HL-60 (cell line): ENCODE measurements around the gene EMP1.
"Not testable (repeated sequence)": the region's sequence is repeated elsewhere in the genome, so short reads cannot be mapped to it uniquely, and the experiment has no call there.

Source experiments
- DNase-seq, 2 experiments: peaks; one replicate each; pipeline ENCODE4 v3.0.0-alpha.2; 2010 to 2020; ENCODE audit warnings: low read depth in 1 of 2, low spot score in 1 of 2
- H3K27ac ChIP-seq: fragments of 250-450 bp; sonication (Bioruptor Pico); replicated peaks from 2 replicates; pipeline ENCODE4 v1.5.1; 2020; ENCODE audit warnings: mild to moderate bottlenecking, moderate library complexity
- H3K27me3 ChIP-seq: fragments of 250-450 bp; sonication (Bioruptor Pico); 2 replicates; pipeline ENCODE4 v1.5.1; 2021; ENCODE audit warnings: mild to moderate bottlenecking, moderate library complexity; ENCODE audit not compliant: insufficient read depth, poor library complexity, severe bottlenecking
- H3K4me3 ChIP-seq: replicated peaks from 2 replicates; pipeline ENCODE4 v1.5.1; 2011; ENCODE audit warnings: mild to moderate bottlenecking, control low read depth, low read length; ENCODE audit not compliant: insufficient read depth
- CTCF ChIP-seq: IDR thresholded peaks from one replicate; pipeline ENCODE4 v1.5.1; 2011; ENCODE audit warnings: low read length, control low read depth, inconsistent platforms; ENCODE audit not compliant: insufficient read depth
- GABPA ChIP-seq: IDR thresholded peaks from 2 replicates; pipeline ENCODE4 v1.6.1; 2012; ENCODE audit warnings: low read depth
- POLR2AphosphoS5 ChIP-seq: IDR thresholded peaks from 2 replicates; pipeline ENCODE4 v1.6.1; 2012; ENCODE audit warnings: low read depth
- REST ChIP-seq: IDR thresholded peaks from 2 replicates; pipeline ENCODE4 v1.6.1; 2012; ENCODE audit warnings: low read depth; ENCODE audit not compliant: insufficient replicate concordance
- SPI1 ChIP-seq: IDR thresholded peaks from 2 replicates; pipeline ENCODE4 v1.6.1; 2012; ENCODE audit warnings: low read depth, mild to moderate bottlenecking, borderline replicate concordance

EMP1 gene

GRCh38 chr12:13258717-13259119 is 62.2 kb downstream of the EMP1 start:
- no peak overlapping the region for H3K27ac ChIP-seq
- DNase-seq: no peak

GRCh38 chr12:13259625-13260024 is 63.1 kb downstream of the EMP1 start:
- H3K27ac ChIP-seq, DNase-seq, H3K4me3 ChIP-seq, H3K27me3 ChIP-seq: not testable (repeated sequence)

More at GRCh38 chr12:13258717-13259119, 62.2 kb downstream of the EMP1 start:
- TF ChIP-seq REST (no peak), CTCF (no peak), GABPA (no peak), POLR2AphosphoS5 (no peak), SPI1 (no peak)
- Histone ChIP-seq H3K4me3 (no peak overlapping the region), H3K27me3 (no peaks in the 10 kb centered on the region)

- TF ChIP-seq SPI1: peak; percentile 89
Measured at GRCh38 chr12:13267826-13268225, 71.3 kb downstream of the EMP1 start.

GRCh38 chr12:13268581-13268980 is 72.1 kb downstream of the EMP1 start:
- DNase-seq: no peak
- no peaks in the 10 kb centered on the region for H3K27me3 ChIP-seq
- no peak overlapping the region for H3K27ac ChIP-seq
- H3K4me3 ChIP-seq: no peak overlapping the region
- TF ChIP-seq SPI1 (no peak), CTCF (no peak), GABPA (no peak), POLR2AphosphoS5 (no peak), REST (no peak)

More at GRCh38 chr12:13267826-13268225, 71.3 kb downstream of the EMP1 start:
- not testable (repeated sequence) for H3K27me3 ChIP-seq, H3K27ac ChIP-seq, H3K4me3 ChIP-seq
- DNase-seq: peak in 1 of 2 experiments; percentile 34
